IPS-18c (cell line): ENCODE results near the gene GAB1.

Experiments
- H3K4me3 ChIP-seq: 2 replicates; pipeline ENCODE4 v1.7.0; 2013; ENCODE audit warnings: low read depth, mild to moderate bottlenecking, low read length, moderate library complexity; ENCODE audit not compliant: insufficient read depth
- H3K9me3 ChIP-seq: one replicate; pipeline ENCODE4 v1.6.1; 2013; ENCODE audit warnings: mild to moderate bottlenecking, low read length, moderate library complexity; ENCODE audit not compliant: control insufficient read depth, insufficient read depth

Gene GAB1

DNA sequence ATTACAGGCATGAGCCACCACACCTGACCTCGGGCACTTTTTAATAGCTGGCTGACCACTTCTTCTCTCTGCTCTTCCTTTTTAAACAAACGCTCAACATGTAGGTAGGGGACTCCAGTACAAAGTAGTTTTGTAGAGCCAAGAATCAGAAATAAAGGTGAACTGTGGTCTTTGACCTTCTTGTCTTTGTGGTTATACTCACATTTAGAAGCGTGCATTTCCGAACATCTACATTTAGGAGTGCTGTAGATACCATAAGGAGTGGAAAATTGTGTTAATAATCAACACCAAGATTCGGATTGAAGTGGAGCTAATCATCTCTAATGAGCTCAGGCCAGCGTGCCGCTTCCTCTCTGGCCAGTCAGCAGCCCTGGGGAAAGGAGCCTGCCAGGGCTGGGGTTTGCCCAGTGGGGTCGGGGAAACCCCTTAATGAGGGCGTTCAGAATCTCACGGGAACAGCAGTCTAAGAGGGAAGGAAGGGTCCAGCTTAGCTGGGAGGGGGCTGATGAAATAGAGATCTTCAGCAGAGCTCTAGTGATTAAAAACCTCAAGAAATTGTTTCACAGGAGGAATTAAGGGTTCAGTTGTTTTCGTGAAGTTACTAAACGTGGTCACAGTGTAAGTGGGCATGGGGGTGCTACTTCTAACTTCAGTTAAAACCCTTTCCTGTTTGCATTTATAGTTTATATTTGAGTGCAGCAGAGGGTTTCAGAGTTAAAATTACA, 81.2 kb downstream of the GAB1 start:
- no peaks in the 10 kb centered on the region for H3K9me3 ChIP-seq
- no peak overlapping the region for H3K4me3 ChIP-seq

GRCh38 chr4:143420227-143420626, 83.6 kb downstream of the GAB1 start:
- H3K4me3 ChIP-seq = no peak overlapping the region
- H3K9me3 ChIP-seq = no peaks in the 10 kb centered on the region

DNA sequence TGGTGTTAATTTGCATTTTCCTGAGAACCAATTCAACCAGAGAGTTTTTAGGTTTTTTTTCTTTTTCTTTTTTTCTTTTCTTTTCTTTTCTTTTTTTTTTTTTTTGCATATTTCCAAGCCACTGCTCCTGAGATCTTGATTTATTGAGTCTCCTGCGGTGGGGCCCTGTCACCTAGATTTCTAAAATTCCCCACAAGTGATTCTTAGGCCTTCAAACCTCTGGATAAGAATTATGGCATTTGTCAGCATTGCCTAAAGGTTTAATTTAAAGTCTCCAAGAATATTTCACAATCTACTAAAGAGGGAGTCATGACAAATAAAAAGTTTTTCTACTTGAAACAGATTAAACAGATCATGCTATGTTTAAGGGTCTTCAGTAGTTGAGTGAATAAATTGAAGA, 84.9 kb downstream of the GAB1 start:
- H3K4me3 ChIP-seq = no peak overlapping the region

DNA sequence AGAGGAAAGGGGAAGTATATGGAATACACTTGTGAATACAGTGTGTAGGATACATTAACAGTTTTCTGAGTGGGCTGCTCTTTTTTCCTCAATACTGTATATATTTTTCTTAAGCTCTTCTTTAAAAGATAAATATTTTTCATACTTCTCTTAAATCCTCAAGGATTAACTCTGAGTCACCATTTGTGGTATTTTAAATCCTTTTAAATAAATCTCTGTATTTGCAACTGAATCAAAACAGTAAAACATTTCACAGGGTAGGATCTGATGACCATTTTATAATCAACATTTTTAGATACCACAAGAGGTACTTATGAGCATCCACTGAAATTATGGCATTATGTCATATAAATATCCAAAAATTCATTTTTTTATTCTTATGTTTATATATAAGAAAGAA, 87.6 kb downstream of the GAB1 start:
- H3K4me3 ChIP-seq = no peak overlapping the region
- H3K9me3 ChIP-seq = no peaks in the 10 kb centered on the region

More for the DNA sequence above, 84.9 kb downstream of the GAB1 start:
- H3K9me3 ChIP-seq = no peaks in the 10 kb centered on the region

- H3K9me3 ChIP-seq = no peaks in the 10 kb centered on the region
- H3K4me3 ChIP-seq = no peak overlapping the region
Observed at GRCh38 chr4:143431526-143432257, 95.0 kb downstream of the GAB1 start.

- Histone ChIP-seq H3K9me3 (no peaks in the 10 kb centered on the region), H3K4me3 (no peak overlapping the region)
Observed at GRCh38 chr4:143432258-143432591, 95.5 kb downstream of the GAB1 start.

DNA sequence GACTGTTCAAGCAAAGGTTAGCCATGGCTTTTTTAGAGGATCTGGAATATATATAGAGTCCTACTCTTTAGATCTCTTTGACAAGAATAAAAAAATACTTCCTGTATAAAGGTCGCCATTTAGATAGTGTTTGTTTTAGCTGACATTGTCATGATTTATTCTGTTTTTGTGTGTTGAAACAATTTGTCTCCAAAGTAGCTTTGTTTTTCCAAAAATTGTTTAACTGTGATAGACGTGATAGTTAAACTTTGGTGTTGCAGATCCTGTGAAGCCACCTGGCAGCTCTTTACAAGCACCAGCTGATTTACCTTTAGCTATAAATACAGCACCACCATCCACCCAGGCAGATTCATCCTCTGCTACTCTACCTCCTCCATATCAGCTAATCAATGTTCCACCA, 96.6 kb downstream of the GAB1 start:
- Histone ChIP-seq H3K4me3 (no peak overlapping the region), H3K9me3 (no peaks in the 10 kb centered on the region)

- Histone ChIP-seq H3K9me3 (no peaks in the 10 kb centered on the region), H3K4me3 (no peak overlapping the region)
Observed at GRCh38 chr4:143435955-143436354, 99.3 kb downstream of the GAB1 start.

- Histone ChIP-seq H3K4me3 (no peak overlapping the region), H3K9me3 (no peaks in the 10 kb centered on the region)
Observed at GRCh38 chr4:143437476-143437875, 100.8 kb downstream of the GAB1 start.

DNA sequence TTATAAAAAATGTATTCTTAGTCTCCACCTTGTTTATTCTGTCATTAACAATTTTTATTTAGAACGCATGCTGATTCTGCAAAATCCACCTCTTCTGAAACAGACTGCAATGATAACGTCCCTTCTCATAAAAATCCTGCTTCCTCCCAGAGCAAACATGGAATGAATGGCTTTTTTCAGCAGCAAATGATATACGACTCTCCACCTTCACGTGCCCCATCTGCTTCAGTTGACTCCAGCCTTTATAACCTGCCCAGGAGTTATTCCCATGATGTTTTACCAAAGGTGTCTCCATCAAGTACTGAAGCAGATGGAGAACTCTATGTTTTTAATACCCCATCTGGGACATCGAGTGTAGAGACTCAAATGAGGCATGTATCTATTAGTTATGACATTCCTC, 101.3 kb downstream of the GAB1 start:
- no peaks in the 10 kb centered on the region for H3K9me3 ChIP-seq
- no peak overlapping the region for H3K4me3 ChIP-seq

- no peaks in the 10 kb centered on the region for H3K9me3 ChIP-seq
- H3K4me3 ChIP-seq = no peak overlapping the region
Observed at GRCh38 chr4:143438710-143439109, 102.0 kb downstream of the GAB1 start.

DNA sequence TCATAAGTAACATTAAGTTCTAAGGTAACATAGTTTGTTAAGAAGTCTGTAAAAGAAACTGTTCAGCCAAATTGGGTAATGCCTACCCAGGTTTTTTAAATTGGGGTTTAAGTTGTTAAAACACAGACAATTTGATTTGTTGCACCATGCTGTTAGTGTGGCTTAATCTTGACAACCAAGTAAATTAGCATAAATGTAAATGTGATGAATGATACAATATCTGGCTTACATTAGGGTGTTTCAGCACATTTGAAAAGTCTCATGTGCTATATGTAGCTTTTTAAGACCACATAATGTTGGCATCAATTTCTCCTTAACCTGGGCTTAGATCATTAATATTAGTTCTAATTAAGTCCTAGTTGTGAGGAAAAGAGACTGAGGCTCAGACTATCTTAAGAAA, 104.4 kb downstream of the GAB1 start:
- Histone ChIP-seq H3K9me3 (no peaks in the 10 kb centered on the region), H3K4me3 (no peak overlapping the region)

DNA sequence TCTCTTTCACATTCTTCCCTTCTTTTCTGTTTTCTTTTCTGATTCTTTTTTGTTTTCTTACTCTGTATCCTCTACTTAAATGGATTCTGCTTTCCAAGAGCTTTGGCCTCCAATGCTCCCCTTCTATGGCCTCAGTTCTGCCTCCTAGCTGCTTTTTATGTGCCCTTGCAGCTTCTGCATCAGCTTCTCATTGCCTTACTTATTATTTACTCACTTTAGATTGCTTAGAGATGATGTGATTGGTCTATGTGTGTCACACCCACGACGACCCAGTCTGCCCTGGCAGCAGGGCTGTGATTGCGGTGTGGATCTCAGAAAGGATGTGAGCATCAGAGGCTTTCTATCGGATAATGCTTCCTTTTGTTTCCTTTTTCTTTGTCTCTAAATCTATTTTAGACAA, 105.0 kb downstream of the GAB1 start:
- H3K4me3 ChIP-seq = no peak overlapping the region
- H3K9me3 ChIP-seq = no peaks in the 10 kb centered on the region

- no peak overlapping the region for H3K4me3 ChIP-seq
- H3K9me3 ChIP-seq = no peaks in the 10 kb centered on the region
Observed at GRCh38 chr4:143443728-143444127, 107.1 kb downstream of the GAB1 start.

GRCh38 chr4:143451186-143451585, 114.5 kb downstream of the GAB1 start:
- Histone ChIP-seq H3K4me3 (no peak overlapping the region), H3K9me3 (no peaks in the 10 kb centered on the region)

- H3K9me3 ChIP-seq = no peaks in the 10 kb centered on the region
- no peak overlapping the region for H3K4me3 ChIP-seq
Observed at GRCh38 chr4:143455211-143455610, 118.5 kb downstream of the GAB1 start.

- H3K9me3 ChIP-seq = no peaks in the 10 kb centered on the region
Observed at GRCh38 chr4:143458966-143459365, 122.3 kb downstream of the GAB1 start.

GRCh38 chr4:143473334-143474126, 136.9 kb downstream of the GAB1 start:
- no peak overlapping the region for H3K4me3 ChIP-seq
- no peaks in the 10 kb centered on the region for H3K9me3 ChIP-seq

More at GRCh38 chr4:143458966-143459365, 122.3 kb downstream of the GAB1 start:
- no peak overlapping the region for H3K4me3 ChIP-seq
